ENCODE data around the gene SPATA7. TPM values are rescaled to one million over a fixed set of nuclear protein-coding genes. Genes with fewer than 3 reads are reported as not detected.

SPATA7 gene
- total RNA-seq, 1 experiment from 2014 or later = 8.0 TPM

- H3K36me3 Mint-ChIP-seq = peaks cover 15% of the 10 kb centered on the region; the same call in 1 of the 2 replicates
- ChIA-PET CTCF (interaction anchor here (1.4 kb wide), 1 partner anchor 279 kb away, joined by 4 read pairs; no protein-coding TSS in a partner anchor), POLR2A (no interaction called here)
- no peaks in the 10 kb centered on the region for H3K9me3 Mint-ChIP-seq
- TF ChIP-seq ZNF317 (CRISPR knock-in tag; IDR thresholded peaks at IDR 0.05; ENCODE audit: borderline replicate concordance, low read depth) = no peak
- no peak for TF ChIP-seq E2F4 (CRISPR knock-in tag; IDR thresholded peaks at IDR 0.05; ENCODE audit: borderline replicate concordance, low read depth)
- no peak for TF ChIP-seq AR (CRISPR knock-in tag; IDR thresholded peaks at IDR 0.05)
- no peak for TF ChIP-seq NR2C2 (CRISPR knock-in tag; IDR thresholded peaks at IDR 0.05)
- no peak for TF ChIP-seq IRF1 (CRISPR knock-in tag; IDR thresholded peaks at IDR 0.05)
- TF ChIP-seq CREB1 (CRISPR knock-in tag; IDR thresholded peaks at IDR 0.05) = no peak
- no peak for TF ChIP-seq ZNF263 (CRISPR knock-in tag; IDR thresholded peaks at IDR 0.05; ENCODE audit: low read depth)
- no peak for TF ChIP-seq FOXP1 (CRISPR knock-in tag; IDR thresholded peaks at IDR 0.05; ENCODE audit: borderline replicate concordance)
- no peak for TF ChIP-seq ZNF232 (CRISPR knock-in tag; IDR thresholded peaks at IDR 0.05)
- TF ChIP-seq SMAD4 (CRISPR knock-in tag; IDR thresholded peaks at IDR 0.05) = no peak
- TF ChIP-seq CREM (CRISPR knock-in tag; IDR thresholded peaks at IDR 0.05) = no peak
- H3K4me3 Mint-ChIP-seq = no peak overlapping the region
- no peak overlapping the region for H3K27ac Mint-ChIP-seq
- no peak for ATAC-seq
- H3K27me3 Mint-ChIP-seq (ENCODE audit: low read depth) = no peaks in the 10 kb centered on the region
- H3K4me1 Mint-ChIP-seq = no peaks in the 10 kb centered on the region
- no peak for DNase-seq (ENCODE audit: low spot score)
Measured at GRCh38 chr14:88468406-88468805, 82.9 kb downstream of the SPATA7 start.

- H3K27ac Mint-ChIP-seq = no peak overlapping the region
- no peaks in the 10 kb centered on the region for H3K9me3 Mint-ChIP-seq
- TF ChIP-seq ZNF671 (CRISPR knock-in tag; IDR thresholded peaks at IDR 0.05) = no peak
- TF ChIP-seq FOXK1 (CRISPR knock-in tag; IDR thresholded peaks at IDR 0.05) = no peak
- TF ChIP-seq ZBTB21 (CRISPR knock-in tag; IDR thresholded peaks at IDR 0.05; ENCODE audit: borderline replicate concordance) = no peak
- no peak for TF ChIP-seq CREB1 (CRISPR knock-in tag; IDR thresholded peaks at IDR 0.05)
- TF ChIP-seq E2F4 (CRISPR knock-in tag; IDR thresholded peaks at IDR 0.05; ENCODE audit: borderline replicate concordance, low read depth) = no peak
- no peak for TF ChIP-seq EMX1 (CRISPR knock-in tag; IDR thresholded peaks at IDR 0.05)
- no peak for TF ChIP-seq ZMAT4 (CRISPR knock-in tag; IDR thresholded peaks at IDR 0.05)
- no peak for TF ChIP-seq USF1 (CRISPR knock-in tag; IDR thresholded peaks at IDR 0.05)
- TF ChIP-seq ZNF121 (CRISPR knock-in tag; IDR thresholded peaks at IDR 0.05) = no peak
- no peak for TF ChIP-seq ZNF219 (CRISPR knock-in tag; IDR thresholded peaks at IDR 0.05; ENCODE audit: borderline replicate concordance)
- TF ChIP-seq PRRX2 (CRISPR knock-in tag; IDR thresholded peaks at IDR 0.05) = no peak
- no peak for TF ChIP-seq SMAD4 (CRISPR knock-in tag; IDR thresholded peaks at IDR 0.05)
- no peak for TF ChIP-seq JAZF1 (CRISPR knock-in tag; IDR thresholded peaks at IDR 0.05)
- no peak for TF ChIP-seq ATF6 (CRISPR knock-in tag; IDR thresholded peaks at IDR 0.05)
- DNase-seq (ENCODE audit: low spot score) (no peak), ATAC-seq (no peak)
- no peaks in the 10 kb centered on the region for H3K27me3 Mint-ChIP-seq (ENCODE audit: low read depth)
- CTCF ChIA-PET = no interaction called here
- H3K4me3 Mint-ChIP-seq = no peak overlapping the region
- no peaks in the 10 kb centered on the region for H3K4me1 Mint-ChIP-seq
- POLR2A ChIA-PET = no interaction called here
- H3K36me3 Mint-ChIP-seq = peaks cover 12% of the 10 kb centered on the region; the same call in 1 of the 2 replicates
Measured at GRCh38 chr14:88470542-88471440, 85.3 kb downstream of the SPATA7 start.

Measured in WTC11 (cell line).